DOHH2 (cell line): ENCODE results near the gene SLC7A9.

Experiments used
- H3F3A ChIP-seq: fragments of 200-600 bp; sonication (generic), shearing (Covaris generic); 2 replicates; pipeline ENCODE4 v1.6.0; 2016; ENCODE audit warnings: antibody characterized with exemption, mild to moderate bottlenecking; ENCODE audit not compliant: control insufficient read depth, insufficient read depth
- H3K27ac ChIP-seq: fragments of 200-600 bp; sonication (generic); 2 replicates; pipeline ENCODE4 v1.5.1; 2014; ENCODE audit warnings: low read depth, mild to moderate bottlenecking, low read length, moderate library complexity
- H3K27me3 ChIP-seq: fragments of 200-600 bp; sonication (generic); 2 replicates; pipeline ENCODE4 v1.6.1; 2014; ENCODE audit warnings: mild to moderate bottlenecking, low read length, mixed read lengths; ENCODE audit not compliant: control insufficient read depth
- H3K36me3 ChIP-seq: fragments of 200-600 bp; sonication (generic); 2 replicates; pipeline ENCODE4 v1.6.1; 2014; ENCODE audit warnings: mild to moderate bottlenecking, low read length, moderate library complexity, mixed read lengths; ENCODE audit not compliant: control insufficient read depth
- H3K4me1 ChIP-seq: fragments of 200-600 bp; sonication (generic); 2 replicates; pipeline ENCODE4 v1.6.1; 2014; ENCODE audit warnings: mild to moderate bottlenecking, low read length, mixed read lengths; ENCODE audit not compliant: control insufficient read depth
- H3K4me2 ChIP-seq: fragments of 200-600 bp; sonication (generic); 2 replicates; pipeline ENCODE4 v1.6.0; 2014; ENCODE audit warnings: mild to moderate bottlenecking, low read length, moderate library complexity
- H3K4me3 ChIP-seq: fragments of 200-600 bp; sonication (generic); 2 replicates; pipeline ENCODE4 v1.5.1; 2014; ENCODE audit warnings: mild to moderate bottlenecking, low read length, mixed read lengths
- H3K79me2 ChIP-seq: fragments of 200-600 bp; sonication (generic); 2 replicates; pipeline ENCODE4 v1.6.1; 2014; ENCODE audit warnings: mild to moderate bottlenecking, low read length, mixed read lengths; ENCODE audit not compliant: control insufficient read depth
- H3K9me2 ChIP-seq: fragments of 200-600 bp; sonication (generic); replicated peaks from 2 replicates; pipeline ENCODE4 v1.6.1; 2014; ENCODE audit warnings: mild to moderate bottlenecking, low read length, mixed read lengths; ENCODE audit not compliant: control insufficient read depth
- H3K9me3 ChIP-seq: fragments of 200-600 bp; sonication (generic); 2 replicates; pipeline ENCODE4 v1.6.1; 2014; ENCODE audit warnings: antibody characterized with exemption, low read length, mixed read lengths; ENCODE audit not compliant: control insufficient read depth, insufficient read depth
- H4K20me1 ChIP-seq: fragments of 200-600 bp; sonication (generic); 2 replicates; pipeline ENCODE4 v1.6.0; 2014; ENCODE audit warnings: low read depth, mild to moderate bottlenecking, antibody characterized with exemption, low read length, moderate library complexity; ENCODE audit not compliant: control insufficient read depth, insufficient read depth
- CTCF ChIP-seq: fragments of 200-600 bp; sonication (generic); IDR thresholded peaks from one replicate; pipeline ENCODE4 v1.5.1; 2014; ENCODE audit warnings: antibody characterized with exemption, mild to moderate bottlenecking, low read depth, low read length; ENCODE audit not compliant: poor library complexity, severe bottlenecking
- EZH2phosphoT487 ChIP-seq: fragments of 200-600 bp; sonication (generic); IDR thresholded peaks from 2 replicates; pipeline ENCODE4 v1.6.1; 2017; ENCODE audit warnings: borderline replicate concordance, mild to moderate bottlenecking, antibody characterized with exemption, low read length, moderate library complexity, mixed read lengths

The SLC7A9 gene

GRCh38 chr19:32812036-32812435 lies 57.5 kb downstream of the SLC7A9 start:
- Histone ChIP-seq H4K20me1 (no peaks in the 10 kb centered on the region), H3K9me2 (no peaks in the 10 kb centered on the region), H3K79me2 (no peaks in the 10 kb centered on the region), H3K4me1 (no peaks in the 10 kb centered on the region), H3K27ac (no peak overlapping the region), H3F3A (no peaks in the 10 kb centered on the region), H3K36me3 (no peaks in the 10 kb centered on the region), H3K4me2 (no peak overlapping the region), H3K27me3 (peaks cover 6% of the 10 kb centered on the region), H3K9me3 (no peaks in the 10 kb centered on the region), H3K4me3 (no peak overlapping the region)
- TF ChIP-seq EZH2phosphoT487 (no peak), CTCF (no peak)

GRCh38 chr19:32811151-32811550 lies 58.4 kb downstream of the SLC7A9 start:
- Histone ChIP-seq H3K4me3 (no peak overlapping the region), H3K4me1 (no peaks in the 10 kb centered on the region), H4K20me1 (no peaks in the 10 kb centered on the region), H3K9me3 (no peaks in the 10 kb centered on the region), H3F3A (no peaks in the 10 kb centered on the region), H3K79me2 (no peaks in the 10 kb centered on the region), H3K36me3 (no peaks in the 10 kb centered on the region), H3K4me2 (no peak overlapping the region), H3K27ac (no peak overlapping the region), H3K9me2 (no peaks in the 10 kb centered on the region), H3K27me3 (peaks cover 6% of the 10 kb centered on the region)
- TF ChIP-seq EZH2phosphoT487 = no peak

DNA sequence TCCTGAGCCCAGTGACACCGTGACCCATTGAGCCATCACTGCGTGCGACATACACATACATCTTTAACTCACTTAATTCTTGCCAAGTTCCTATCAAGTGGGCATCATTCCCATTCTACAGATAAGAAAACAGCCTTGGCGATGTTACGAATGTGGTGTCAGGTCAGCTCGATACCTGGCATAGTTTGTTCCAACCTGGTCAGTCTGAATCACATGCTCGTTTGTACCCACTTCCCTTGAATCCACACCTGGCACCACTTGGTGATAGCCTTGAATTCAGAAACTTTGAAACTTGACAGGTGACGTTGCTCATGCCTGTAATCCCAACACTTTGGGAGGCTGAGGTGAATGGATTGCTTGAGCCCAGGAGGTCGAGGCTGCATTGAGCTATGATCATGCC lies 59.1 kb downstream of the SLC7A9 start:
- no peaks in the 10 kb centered on the region for H3K9me2 ChIP-seq
- H3K79me2 ChIP-seq = no peaks in the 10 kb centered on the region
- no peaks in the 10 kb centered on the region for H4K20me1 ChIP-seq
- no peaks in the 10 kb centered on the region for H3K9me3 ChIP-seq
- no peak overlapping the region for H3K4me3 ChIP-seq
- no peak overlapping the region for H3K4me2 ChIP-seq
- H3F3A ChIP-seq = no peaks in the 10 kb centered on the region
- TF ChIP-seq CTCF = no peak
- no peak for TF ChIP-seq EZH2phosphoT487
- H3K27me3 ChIP-seq = peaks cover 6% of the 10 kb centered on the region
- no peaks in the 10 kb centered on the region for H3K4me1 ChIP-seq
- no peaks in the 10 kb centered on the region for H3K36me3 ChIP-seq
- H3K27ac ChIP-seq = no peak overlapping the region

- no peaks in the 10 kb centered on the region for H3K79me2 ChIP-seq
- no peaks in the 10 kb centered on the region for H3K4me1 ChIP-seq
- no peaks in the 10 kb centered on the region for H3K9me2 ChIP-seq
- H3K4me3 ChIP-seq = no peak overlapping the region
- no peaks in the 10 kb centered on the region for H3F3A ChIP-seq
- H3K36me3 ChIP-seq = no peaks in the 10 kb centered on the region
- H3K27me3 ChIP-seq = peaks cover 6% of the 10 kb centered on the region
- no peaks in the 10 kb centered on the region for H3K9me3 ChIP-seq
- no peak overlapping the region for H3K27ac ChIP-seq
- H4K20me1 ChIP-seq = no peaks in the 10 kb centered on the region
- no peak overlapping the region for H3K4me2 ChIP-seq
- TF ChIP-seq EZH2phosphoT487 (no peak), CTCF (no peak)
Measured at GRCh38 chr19:32809754-32810153, 59.8 kb downstream of the SLC7A9 start.
